ENCODE data around the gene ORC2.
"Not testable (repeated sequence)": the region's sequence is repeated elsewhere in the genome, so short reads cannot be mapped to it uniquely, and the experiment has no call there.

The ORC2 gene

DNA sequence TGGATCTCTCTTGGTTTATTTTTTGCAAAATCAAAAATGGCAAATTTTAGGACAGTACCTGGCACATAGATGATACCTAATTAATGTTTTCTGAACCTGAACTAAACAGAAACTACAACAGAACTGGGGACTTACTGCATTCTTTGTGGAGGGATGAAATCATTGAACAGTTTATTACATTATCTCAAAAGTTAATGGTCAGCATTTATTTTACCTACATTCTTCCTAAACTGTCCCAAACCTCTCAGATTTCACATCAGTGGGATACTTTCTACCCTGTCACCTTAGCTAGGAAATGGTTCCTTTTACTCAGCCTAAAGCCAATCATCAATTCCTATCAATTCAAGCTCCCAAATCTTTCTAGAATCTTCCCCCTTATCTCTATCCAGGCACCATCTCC is 64.0 kb downstream of the ORC2 start:
- H3K27ac Mint-ChIP-seq, result no peak overlapping the region
- no peaks in the 10 kb centered on the region for H3K4me1 Mint-ChIP-seq
- ATAC-seq, result no peak
- no peaks in the 10 kb centered on the region for H3K9me3 Mint-ChIP-seq
- peaks cover 47% of the 10 kb centered on the region for H3K36me3 Mint-ChIP-seq
- H3K4me3 Mint-ChIP-seq, result no peak overlapping the region
- H3K27me3 Mint-ChIP-seq, result no peaks in the 10 kb centered on the region

DNA sequence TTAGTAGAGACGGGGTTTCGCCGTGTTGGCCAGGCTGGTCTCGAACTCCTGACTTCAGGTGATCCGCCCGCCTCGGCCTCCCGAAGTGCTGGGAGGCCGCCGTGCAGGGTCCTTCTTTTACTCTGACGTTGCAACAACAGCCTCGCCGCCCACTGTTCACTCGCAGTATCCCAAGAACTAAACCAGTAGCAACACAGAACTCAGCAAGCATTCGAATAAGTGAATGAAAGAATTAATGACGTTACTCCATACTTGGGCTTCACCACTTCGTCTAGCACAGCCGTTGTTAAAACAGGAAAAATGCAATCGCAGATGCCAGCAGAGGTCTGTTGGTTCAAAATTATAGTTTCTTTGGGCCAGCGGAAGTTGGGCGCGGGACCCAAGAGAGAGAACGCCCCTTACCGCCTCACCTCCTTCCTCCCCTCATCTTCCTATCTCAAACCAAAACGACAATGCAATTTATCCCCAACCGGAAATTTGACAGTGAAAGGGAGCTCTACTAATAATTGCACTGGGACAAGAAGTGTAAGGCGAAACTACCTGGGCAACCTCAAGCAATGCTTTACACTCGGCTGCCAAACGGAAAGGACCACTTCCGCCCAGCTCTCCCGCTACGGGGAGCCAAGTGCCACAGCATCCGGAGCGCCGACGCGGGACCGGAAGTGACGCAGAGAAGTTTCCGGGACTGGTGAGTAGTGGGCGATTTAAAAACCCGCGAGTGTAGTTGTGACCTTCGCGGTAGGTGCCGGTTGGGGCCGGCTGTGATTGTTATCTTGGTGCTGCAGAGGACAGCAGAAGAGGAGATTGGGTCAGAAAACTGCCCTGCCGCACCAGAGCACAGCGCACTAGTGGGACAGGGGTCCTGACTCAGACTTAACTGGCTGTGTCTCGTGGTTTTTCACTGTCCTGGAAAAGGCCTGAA is 74.5 kb downstream of the ORC2 start, which contains the start of the genes NIF3L1 and PPIL3:
Gene NIF3L1 (plus strand): TSS at position 668 of the 922 bp plus-strand sequence. CDS start 2,573 bp downstream, outside the sequence.
Gene PPIL3 (minus strand): TSS at position 374 of the 922 bp plus-strand sequence. CDS start 1,462 bp downstream, outside the sequence.
- ATAC-seq, result peak; percentile 95
- peaks cover 53% of the 10 kb centered on the region for H3K4me1 Mint-ChIP-seq
- H3K9me3 Mint-ChIP-seq, result no peaks in the 10 kb centered on the region
- H3K27ac Mint-ChIP-seq, result peak within 1 kb of the TSS; percentile 97
- H3K36me3 Mint-ChIP-seq, result peaks cover 14% of the 10 kb centered on the region
- H3K4me3 Mint-ChIP-seq, result peak within 1 kb of the TSS; percentile 95
- no peaks in the 10 kb centered on the region for H3K27me3 Mint-ChIP-seq

DNA sequence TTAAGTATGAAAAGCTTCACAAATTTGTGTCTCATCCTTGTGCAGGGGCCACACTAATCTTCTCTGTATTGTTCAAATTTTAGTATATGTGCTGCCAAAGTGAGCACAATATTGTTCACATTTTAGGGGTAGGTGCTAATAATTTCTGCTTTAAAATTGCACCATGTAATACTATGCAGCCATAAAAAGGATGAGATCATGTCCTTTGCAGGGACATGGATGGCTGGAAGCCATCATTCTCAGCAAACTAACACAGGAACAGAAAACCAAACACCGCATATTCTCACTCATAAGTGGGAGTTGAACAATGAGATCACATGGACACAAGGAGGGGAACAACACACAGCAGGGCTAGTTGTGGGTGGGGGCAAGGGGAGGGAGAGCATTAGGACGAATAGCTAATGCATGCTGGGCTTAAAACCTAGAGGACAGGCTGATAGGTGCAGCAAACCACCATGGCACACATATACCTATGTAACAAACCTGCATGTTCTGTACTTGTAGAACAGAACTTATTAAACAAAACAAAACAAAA is 81.7 kb downstream of the ORC2 start:
- not testable (repeated sequence) for H3K4me1 Mint-ChIP-seq, H3K27ac Mint-ChIP-seq, H3K9me3 Mint-ChIP-seq, H3K27me3 Mint-ChIP-seq, ATAC-seq, H3K4me3 Mint-ChIP-seq
- peaks cover 28% of the 10 kb centered on the region for H3K36me3 Mint-ChIP-seq

DNA sequence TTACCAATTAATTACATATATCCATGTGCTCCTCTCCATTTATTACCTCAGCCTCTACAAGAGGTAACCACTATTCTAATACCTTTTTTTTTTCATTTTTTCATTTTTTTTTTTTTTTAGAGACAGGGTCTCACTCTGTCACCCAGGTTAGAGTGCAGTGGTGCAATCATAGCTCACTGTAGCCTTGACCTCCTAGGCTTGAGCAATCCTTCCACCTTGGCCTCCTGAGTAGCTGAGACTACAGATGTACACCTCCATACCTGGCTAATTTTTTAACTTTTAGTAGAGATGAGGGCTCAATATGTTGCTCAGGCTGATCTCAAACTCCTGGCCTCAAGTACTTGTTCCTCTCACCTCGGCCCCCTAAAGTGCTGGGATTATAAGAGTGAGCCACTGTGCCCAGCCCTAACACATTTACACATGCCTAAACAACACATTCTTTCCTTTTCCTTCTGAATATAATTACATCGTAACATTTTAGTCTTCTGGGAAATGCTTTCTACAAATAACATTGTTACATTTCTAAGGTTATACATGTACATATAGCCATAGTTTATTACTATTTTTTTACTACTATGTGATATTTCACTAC is 85.1 kb downstream of the ORC2 start:
- no peak for ATAC-seq
- Mint-ChIP-seq H3K27me3 (no peaks in the 10 kb centered on the region), H3K4me1 (no peaks in the 10 kb centered on the region), H3K36me3 (peaks cover 35% of the 10 kb centered on the region), H3K9me3 (no peaks in the 10 kb centered on the region), H3K4me3 (no peak overlapping the region), H3K27ac (no peak overlapping the region)

DNA sequence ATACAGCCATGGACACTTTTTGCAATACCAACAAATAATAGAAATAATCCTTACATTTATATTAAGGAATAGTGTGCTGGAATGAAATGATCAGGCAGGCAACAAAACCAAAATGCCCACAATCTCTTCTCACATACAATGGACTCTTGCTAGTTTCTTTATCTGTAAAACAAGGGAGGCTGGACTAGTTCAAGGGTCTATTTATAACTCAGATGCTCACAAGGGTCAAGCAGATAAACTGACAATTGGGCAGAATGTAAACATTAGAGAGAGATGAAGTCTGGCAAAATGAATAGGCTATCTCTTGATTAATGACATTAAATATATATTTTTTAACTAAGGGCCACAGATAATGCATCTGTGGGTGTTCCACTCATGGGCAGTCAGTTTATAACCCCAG is 86.0 kb downstream of the ORC2 start:
- no peak for ATAC-seq
- H3K9me3 Mint-ChIP-seq, result no peaks in the 10 kb centered on the region
- H3K4me1 Mint-ChIP-seq, result no peaks in the 10 kb centered on the region
- no peak overlapping the region for H3K4me3 Mint-ChIP-seq
- H3K36me3 Mint-ChIP-seq, result peaks cover 30% of the 10 kb centered on the region
- no peak overlapping the region for H3K27ac Mint-ChIP-seq
- H3K27me3 Mint-ChIP-seq, result no peaks in the 10 kb centered on the region

DNA sequence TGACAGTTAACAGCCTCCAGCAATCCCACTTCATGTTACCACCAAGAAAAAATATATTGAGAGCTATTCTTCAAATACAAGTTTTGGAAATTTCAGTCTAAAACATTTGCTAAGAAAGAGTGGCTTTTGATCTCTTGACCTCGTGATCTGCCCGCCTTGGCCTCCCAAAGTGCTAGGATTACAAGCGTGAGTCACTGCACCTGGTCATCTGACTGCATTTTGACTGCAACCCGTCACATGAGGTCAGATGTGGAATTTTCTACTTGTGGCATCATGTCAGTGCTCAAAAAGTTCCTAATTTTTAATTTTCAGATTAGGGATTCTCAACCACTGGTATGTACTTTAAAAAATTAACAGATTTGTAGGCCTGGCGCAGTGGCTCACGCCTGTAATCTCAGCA is 89.9 kb downstream of the ORC2 start:
- Mint-ChIP-seq H3K9me3 (no peaks in the 10 kb centered on the region), H3K27me3 (no peaks in the 10 kb centered on the region), H3K36me3 (peaks cover 21% of the 10 kb centered on the region), H3K4me3 (no peak overlapping the region), H3K4me1 (no peaks in the 10 kb centered on the region), H3K27ac (no peak overlapping the region)
- no peak for ATAC-seq

DNA sequence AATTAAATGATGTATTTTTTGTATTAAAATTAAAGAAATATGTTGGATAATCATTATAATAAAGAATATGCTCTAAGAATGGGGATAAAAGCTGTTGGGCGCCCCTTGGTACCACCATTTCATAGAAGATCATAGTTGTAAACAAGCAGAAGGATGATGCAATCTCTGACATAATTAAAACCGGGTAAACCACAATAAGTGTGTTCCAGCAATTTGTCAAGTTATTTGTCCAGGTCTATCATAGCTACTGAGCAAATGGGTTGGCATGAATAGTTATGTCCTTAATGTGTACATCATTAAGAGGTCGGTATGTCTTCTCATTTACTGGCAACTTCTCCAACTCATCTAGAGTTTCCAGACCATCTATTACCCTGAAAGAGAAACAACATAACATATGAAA is 92.3 kb downstream of the ORC2 start:
- no peaks in the 10 kb centered on the region for H3K9me3 Mint-ChIP-seq
- no peak for ATAC-seq

DNA sequence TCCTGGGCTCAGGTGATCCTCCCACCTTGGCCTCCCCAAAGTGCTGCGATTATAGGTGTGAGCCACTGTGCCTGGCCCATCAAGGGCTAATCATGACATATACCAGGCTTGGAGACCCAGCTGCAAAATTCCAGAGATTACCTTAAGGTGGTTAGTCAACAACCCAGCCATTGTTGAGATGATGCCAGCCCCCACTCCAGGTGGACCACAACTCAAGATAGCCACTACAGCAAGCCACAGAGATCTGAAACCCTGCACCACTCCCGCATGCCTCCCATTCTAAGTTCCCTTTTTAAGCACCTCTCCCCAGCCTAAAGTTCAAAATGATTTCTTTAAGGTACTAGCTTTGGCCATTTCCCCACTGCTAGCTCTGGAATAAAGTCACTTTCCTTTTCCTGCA is 94.4 kb downstream of the ORC2 start:
- ATAC-seq, result no peak
- H3K27ac Mint-ChIP-seq, result peak overlapping the region; percentile 40
- H3K9me3 Mint-ChIP-seq, result no peaks in the 10 kb centered on the region
- H3K27me3 Mint-ChIP-seq, result no peaks in the 10 kb centered on the region
- H3K36me3 Mint-ChIP-seq, result peaks cover 8% of the 10 kb centered on the region
- H3K4me1 Mint-ChIP-seq, result no peaks in the 10 kb centered on the region
- H3K4me3 Mint-ChIP-seq, result no peak overlapping the region

More for the DNA sequence above, 92.3 kb downstream of the ORC2 start:
- Mint-ChIP-seq H3K27ac (no peak overlapping the region), H3K4me3 (no peak overlapping the region), H3K27me3 (no peaks in the 10 kb centered on the region), H3K4me1 (no peaks in the 10 kb centered on the region), H3K36me3 (peaks cover 21% of the 10 kb centered on the region)

DNA sequence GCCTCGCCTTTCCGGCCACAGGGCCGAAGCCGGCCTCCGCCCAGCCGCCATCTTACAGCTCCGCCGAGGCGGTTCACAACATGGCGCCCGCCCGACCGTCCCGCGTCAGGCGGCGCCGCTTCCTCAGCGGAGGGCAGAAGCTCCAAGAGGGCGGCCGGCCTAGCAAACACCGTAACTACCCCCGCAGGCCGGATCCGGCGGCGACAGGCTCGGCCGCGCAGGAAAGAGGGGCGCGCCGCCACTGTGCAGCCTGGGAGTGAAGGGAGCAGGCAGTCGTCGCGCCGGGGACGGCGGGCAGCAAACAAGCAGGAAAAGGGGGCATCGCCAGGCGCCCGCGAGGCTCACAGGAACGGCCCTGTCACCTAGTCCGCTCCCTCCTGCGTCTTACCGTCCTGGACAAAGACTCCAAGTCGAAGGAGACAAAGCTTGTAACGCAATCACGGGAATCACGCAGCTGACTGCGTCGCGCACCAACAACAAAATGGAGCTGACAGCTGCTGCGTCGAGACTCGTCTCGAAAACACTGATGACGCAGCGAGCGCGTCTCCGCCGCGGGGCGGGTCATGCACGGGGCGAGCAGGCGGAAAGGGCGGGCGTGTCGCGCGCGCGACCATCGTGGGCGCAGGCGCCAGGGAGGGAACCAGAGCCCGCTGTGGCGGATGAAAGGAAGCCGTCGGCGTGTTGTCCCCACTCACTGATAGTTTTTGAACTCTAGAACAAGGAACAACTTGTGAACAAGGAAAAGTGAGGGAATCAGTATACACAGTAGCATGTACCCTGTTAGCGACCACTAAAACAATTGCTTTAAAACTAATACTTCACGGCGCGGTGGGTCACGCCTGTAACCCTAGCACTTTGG is 99.1 kb downstream of the ORC2 start, which contains the start of gene CLK1:
Gene CLK1 (minus strand): TSS at position 483 of the 859 bp plus-strand sequence. CDS start 2,796 bp downstream, outside the sequence.
- peaks cover 28% of the 10 kb centered on the region for H3K4me1 Mint-ChIP-seq
- no peaks in the 10 kb centered on the region for H3K9me3 Mint-ChIP-seq
- peak within 1 kb of the TSS; percentile 88 for H3K4me3 Mint-ChIP-seq
- peak within 1 kb of the TSS; percentile 99 for H3K27ac Mint-ChIP-seq
- H3K36me3 Mint-ChIP-seq, result peaks cover 43% of the 10 kb centered on the region
- no peaks in the 10 kb centered on the region for H3K27me3 Mint-ChIP-seq
- ATAC-seq, result peak; percentile 96

DNA sequence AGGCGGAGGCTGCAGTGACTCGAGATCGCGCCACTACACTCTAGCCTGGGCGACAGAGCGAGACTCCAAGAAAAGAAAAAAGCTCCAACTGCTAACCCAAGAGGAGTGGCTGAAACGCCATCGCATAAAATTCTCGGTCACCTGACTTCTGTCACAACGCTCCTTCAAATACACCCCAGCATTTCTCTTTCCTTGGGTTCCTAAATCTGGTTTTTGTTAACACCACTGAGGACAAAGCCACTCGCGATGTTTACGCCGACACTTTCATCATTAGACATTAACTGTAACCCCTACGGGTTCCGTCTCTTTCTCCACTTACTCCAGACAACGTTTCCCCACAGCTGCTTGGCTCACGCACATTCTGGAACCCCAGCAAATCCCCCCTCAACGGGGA is 99.7 kb downstream of the ORC2 start:
- Mint-ChIP-seq H3K4me3 (peak overlapping the region; percentile 88), H3K27me3 (no peaks in the 10 kb centered on the region), H3K4me1 (peaks cover 34% of the 10 kb centered on the region), H3K27ac (peak overlapping the region; percentile 99), H3K36me3 (peaks cover 48% of the 10 kb centered on the region), H3K9me3 (no peaks in the 10 kb centered on the region)
- ATAC-seq, result peak; percentile 24

DNA sequence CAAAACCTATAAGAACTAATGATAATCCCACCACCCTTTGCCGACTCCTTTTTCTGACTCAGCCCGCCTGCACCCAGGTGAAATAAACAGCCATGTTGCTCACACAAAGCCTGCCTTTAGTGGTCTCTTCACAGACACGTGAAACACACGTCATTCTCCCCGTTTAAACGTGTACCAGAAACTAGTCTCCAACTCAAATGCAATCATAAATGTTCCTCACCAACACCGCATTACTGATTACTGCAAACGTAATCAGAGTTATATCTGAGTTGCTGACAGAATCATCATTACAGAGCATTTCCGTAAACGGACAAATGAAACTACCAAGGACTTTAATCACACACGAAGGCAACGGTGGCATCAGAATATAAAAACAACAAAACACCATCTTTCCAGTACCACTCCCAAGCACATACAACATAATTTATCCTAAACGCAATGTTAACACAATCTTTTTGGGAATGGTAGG is 100.9 kb downstream of the ORC2 start:
- Mint-ChIP-seq H3K4me3 (peak overlapping the region; percentile 88), H3K9me3 (no peaks in the 10 kb centered on the region), H3K27me3 (no peaks in the 10 kb centered on the region), H3K4me1 (peaks cover 46% of the 10 kb centered on the region), H3K36me3 (peaks cover 60% of the 10 kb centered on the region), H3K27ac (peak overlapping the region; percentile 99)
- no peak for ATAC-seq

DNA sequence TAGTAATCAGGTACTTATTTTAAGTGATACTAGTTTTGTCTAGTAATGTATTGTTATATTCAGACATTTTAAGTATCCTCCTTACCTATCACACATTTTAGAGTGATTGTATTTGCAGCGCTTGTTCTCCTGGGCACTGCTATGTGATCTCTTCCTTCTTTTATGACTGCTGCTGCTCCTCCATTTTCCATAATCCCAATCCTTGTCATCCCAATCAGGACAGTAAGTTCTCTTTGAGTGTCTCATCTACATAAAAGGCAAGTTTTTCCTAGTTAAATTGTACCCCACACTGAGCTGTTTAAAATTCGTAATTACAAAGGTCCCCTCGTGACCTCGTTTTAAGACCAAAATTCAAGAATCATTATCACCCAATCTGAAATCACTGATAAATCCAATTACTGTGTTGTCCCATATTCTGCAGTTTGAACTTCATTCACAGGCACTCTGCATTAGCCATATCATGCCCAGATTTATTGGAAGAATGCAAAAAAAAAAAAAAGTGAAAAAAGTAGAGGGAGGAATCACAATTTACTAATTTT is 101.8 kb downstream of the ORC2 start:
- Mint-ChIP-seq H3K4me1 (peaks cover 53% of the 10 kb centered on the region), H3K9me3 (no peaks in the 10 kb centered on the region), H3K27me3 (no peaks in the 10 kb centered on the region), H3K27ac (peak overlapping the region; percentile 99), H3K36me3 (peaks cover 69% of the 10 kb centered on the region), H3K4me3 (peak overlapping the region; percentile 88)
- no peak for ATAC-seq

DNA sequence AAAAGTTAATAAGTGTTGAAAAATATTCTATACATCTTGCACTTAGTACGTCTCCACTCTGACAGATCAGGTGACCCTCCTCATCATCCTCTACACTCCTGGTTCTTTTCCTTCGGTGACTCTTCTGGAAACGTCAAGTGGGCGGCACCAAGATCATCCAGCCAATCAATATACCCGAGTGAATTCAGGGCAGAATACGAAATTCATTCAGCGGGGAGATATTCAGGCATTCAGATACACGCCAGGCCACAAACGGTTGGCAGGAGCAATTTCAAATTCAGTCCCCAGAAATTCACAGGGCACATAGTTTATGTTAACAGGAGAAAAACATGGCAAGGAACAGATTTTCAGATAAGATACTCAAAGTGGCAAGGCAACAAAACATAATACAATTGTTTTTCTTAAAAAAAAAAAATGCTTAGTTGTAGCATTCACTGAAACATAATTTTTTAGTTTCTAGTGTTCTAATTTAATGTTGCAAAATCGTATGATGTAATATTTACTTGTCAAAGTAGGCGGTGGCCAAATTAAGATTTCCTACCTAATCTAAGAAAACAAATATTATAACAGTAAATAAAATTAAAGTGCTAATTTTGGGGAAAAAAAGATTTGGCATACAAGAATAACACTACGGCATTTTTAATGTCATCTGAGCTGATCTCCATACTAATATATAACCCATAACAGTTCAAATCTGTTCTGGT is 103.2 kb downstream of the ORC2 start:
- Mint-ChIP-seq H3K9me3 (no peaks in the 10 kb centered on the region), H3K27me3 (no peaks in the 10 kb centered on the region), H3K27ac (no peak overlapping the region), H3K4me1 (peaks cover 53% of the 10 kb centered on the region), H3K4me3 (peak overlapping the region; percentile 69), H3K36me3 (peaks cover 74% of the 10 kb centered on the region)
- no peak for ATAC-seq

Measured in stimulated activated memory B cell treated with anti-CD40 and anti-IgM and Interleukin-4, amounts not matched to agents 10 μg/mL and 1 μg/mL and 100 μg/mL, for 72 hours (primary cell).